Right ventricle myocardium superior (tissue), 1 donor: ENCODE measurements around the gene GUCA1C. TPM values are rescaled to one million over a fixed set of nuclear protein-coding genes. Genes with fewer than 3 reads are reported as not detected.

Source experiments
- ATAC-seq: fragments of 200-7000 bp; cut with Tn5 transposase; one replicate; pipeline ENCODE4 v1.9.1; 2020; ENCODE audit warnings: mild to moderate bottlenecking; ENCODE audit not compliant: poor library complexity
- DNase-seq: peaks from one replicate; pipeline ENCODE4 v3.0.0-alpha.2; 2020
- intact Hi-C: fragments of 100-400 bp; cut with DNase I; formaldehyde crosslinking; loops from one replicate; pipeline ENCODE4 v1.11.2; 2022
- total RNA-seq: library from RNA; stranded (reverse); fragmentation: NEBNext Ultra II Directional; extraction: Animal tissue kit (Norgen Biotek cat#: 25700); gene quantifications from one replicate; pipeline ENCODE4 v1.2.1, GENCODE V29; 2021
- donor health status: DM: no; HTN: yes; CAD: no; lungs with severe emphysema.

GUCA1C gene
- total RNA-seq, 1 donor from 2014 or later: 0.32 TPM

GRCh38 chr3:108918866-108919265 is 34.8 kb downstream of the GUCA1C start:
- intact Hi-C loops: no loop called here
- ATAC-seq (no peak), DNase-seq (no peak)

GRCh38 chr3:108914774-108915641 is 38.7 kb downstream of the GUCA1C start:
- intact Hi-C loops: loop anchor here (5.0 kb wide), 1 partner anchor 248 kb away; no protein-coding TSS in a partner anchor
- DNase-seq (no peak), ATAC-seq (peak; percentile 67)

GRCh38 chr3:108909799-108910198 is 43.9 kb downstream of the GUCA1C start:
- DNase-seq: no peak
- intact Hi-C loops: loop anchor here (5.0 kb wide), 1 partner anchor 242 kb away; no protein-coding TSS in a partner anchor
- no peak for ATAC-seq

DNA sequence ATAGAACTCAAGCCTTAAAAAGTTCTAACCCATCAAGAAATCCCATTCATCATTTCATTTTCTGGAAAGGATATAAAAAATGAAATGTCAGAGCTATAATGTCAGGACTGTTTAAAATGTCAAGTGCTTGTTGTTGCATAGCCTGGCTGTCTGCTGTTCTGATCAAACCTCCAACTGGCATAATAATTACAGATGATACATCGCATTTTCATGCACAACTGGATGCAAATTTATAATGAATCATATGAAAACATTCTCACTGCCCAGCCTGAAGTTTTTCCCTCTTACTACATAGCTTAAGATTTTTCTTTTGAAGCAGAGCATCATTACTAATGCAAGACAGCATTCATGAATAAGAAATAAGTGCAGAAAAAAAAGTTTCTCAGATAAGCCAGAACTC is 46.5 kb downstream of the GUCA1C start:
- DNase-seq: no peak
- no peak for ATAC-seq
- intact Hi-C loops: no loop called here

DNA sequence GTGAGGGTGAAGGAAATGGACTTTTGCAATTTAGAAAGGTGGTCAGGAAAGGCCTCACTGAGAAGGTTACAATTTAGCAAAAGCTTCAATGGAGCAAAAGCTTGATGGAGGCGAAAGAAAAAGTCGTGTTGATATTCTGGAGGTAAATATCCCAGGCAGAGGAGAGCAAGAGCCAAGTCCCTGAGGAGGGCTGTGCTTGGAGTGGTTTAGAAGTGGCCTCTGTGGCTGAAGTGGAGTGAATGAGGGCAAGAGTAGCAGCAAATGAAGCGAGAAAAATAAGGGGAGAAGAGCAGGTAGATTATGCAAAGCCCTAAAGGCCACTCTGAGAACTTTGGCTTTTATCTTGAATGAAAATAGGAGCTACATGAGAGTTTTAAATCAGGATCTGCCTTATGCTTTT is 54.1 kb downstream of the GUCA1C start:
- intact Hi-C loops: no loop called here
- ATAC-seq (no peak), DNase-seq (no peak)

- intact Hi-C loops: no loop called here
- DNase-seq: no peak
- no peak for ATAC-seq
These were observed 55.8 kb downstream of the GUCA1C start for GRCh38 chr3:108897883-108898282.

- no peak for DNase-seq
- intact Hi-C loops: no loop called here
- no peak for ATAC-seq
These were observed 58.7 kb downstream of the GUCA1C start for GRCh38 chr3:108894981-108895380.

GRCh38 chr3:108891833-108892232 is 61.8 kb downstream of the GUCA1C start:
- DNase-seq (no peak), ATAC-seq (no peak)
- intact Hi-C loops: no loop called here

DNA sequence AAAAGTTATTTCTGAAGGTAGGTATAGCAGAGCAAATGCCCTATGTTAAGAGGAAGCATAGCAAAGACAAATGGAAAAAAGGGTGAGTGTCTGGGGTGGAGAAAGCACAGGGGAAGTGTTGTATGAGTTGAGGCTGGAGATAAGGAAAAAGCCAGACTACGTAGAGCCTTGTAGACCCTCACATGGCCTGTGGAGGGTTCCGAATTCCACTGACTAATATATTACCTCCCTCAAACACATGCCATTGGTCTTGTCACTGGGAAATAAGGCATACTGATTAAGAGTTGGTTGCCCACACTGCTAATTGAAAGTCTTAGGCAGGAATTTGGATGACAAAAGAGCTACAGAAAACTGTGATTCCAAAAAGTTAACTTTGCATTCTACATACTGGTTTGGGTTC is 65.9 kb downstream of the GUCA1C start:
- DNase-seq (no peak), ATAC-seq (no peak)
- intact Hi-C loops: no loop called here

DNA sequence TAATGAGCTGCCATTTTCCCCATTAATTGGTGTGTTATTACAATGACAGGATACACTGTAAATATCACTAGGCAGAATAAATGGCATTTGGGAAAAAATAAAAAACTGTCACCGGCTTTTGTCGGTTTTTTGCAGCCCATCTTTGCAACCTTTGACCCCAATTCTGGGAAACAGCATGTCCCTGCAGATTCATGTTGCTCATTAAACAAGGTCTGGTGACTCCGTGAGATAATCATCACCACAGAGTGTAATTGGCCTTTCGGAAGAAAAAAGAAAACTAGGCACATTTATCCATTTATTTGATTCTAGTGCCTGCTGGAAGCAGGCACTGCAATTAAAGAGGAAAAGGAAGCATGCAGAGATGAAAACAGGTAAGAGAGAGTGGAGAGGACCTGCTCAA is 66.6 kb downstream of the GUCA1C start:
- DNase-seq: no peak
- intact Hi-C loops: no loop called here
- ATAC-seq: no peak

DNA sequence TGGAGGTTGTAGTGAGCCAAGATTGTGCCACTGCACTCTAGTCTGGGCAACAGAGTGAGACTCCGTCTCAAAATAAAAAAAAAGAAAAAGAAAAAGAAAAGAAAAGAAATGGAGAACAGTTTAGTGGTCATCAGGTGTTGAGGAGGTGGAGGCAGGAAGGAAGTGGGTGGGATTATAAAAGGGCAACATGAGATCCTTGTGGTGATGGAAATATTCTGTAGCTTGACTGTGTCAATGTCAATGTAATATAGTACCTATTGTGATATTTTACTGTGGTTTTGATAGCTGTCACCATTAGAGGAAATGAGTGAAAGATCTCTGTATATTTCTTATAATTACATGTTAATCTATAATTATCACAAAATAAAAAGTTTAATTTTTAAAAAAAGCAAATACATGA is 70.3 kb downstream of the GUCA1C start:
- ATAC-seq (no peak), DNase-seq (no peak)
- intact Hi-C loops: no loop called here

GRCh38 chr3:108882762-108883161 is 70.9 kb downstream of the GUCA1C start:
- intact Hi-C loops: no loop called here
- no peak for ATAC-seq

DNA sequence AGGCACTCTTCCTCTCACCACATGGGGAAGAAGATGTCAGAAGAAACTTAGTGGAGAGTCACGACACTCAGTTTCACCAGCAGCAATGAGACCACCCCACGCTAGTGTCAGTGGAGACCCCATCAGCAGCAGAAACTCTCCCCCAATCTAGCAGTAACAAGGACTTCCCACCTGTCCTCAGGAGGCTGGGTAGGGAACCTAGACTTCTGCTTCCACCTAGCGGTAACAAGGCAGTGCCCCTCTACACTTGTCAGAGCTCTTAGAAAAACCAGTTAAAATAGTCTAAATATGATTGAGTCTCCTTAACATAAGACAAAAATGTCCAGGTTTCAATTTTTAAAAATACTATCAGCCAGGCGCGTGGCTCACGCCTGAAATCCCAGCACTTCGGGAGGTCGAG is 73.8 kb downstream of the GUCA1C start:
- intact Hi-C loops: no loop called here
- ATAC-seq (no peak), DNase-seq (no peak)

More at GRCh38 chr3:108882762-108883161, 70.9 kb downstream of the GUCA1C start:
- DNase-seq: no peak

DNA sequence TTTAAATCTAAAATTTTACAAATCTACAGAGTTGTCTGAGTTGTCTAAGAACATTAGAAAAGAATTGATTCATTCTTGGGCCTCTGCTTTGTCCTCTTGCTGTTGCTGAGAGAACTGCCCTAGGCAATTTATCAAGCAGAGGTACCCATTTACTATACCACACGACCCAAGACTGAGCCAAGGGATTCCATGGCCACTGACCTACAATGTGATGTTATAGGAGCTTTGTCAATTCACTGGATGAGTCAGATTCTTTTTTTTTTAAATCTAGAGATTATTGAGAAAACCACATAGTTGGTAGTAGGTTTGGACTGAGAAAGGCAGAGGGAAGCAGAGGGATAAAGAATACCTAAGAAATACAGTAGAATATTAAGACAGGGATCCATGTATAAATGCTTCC is 75.8 kb downstream of the GUCA1C start:
- intact Hi-C loops: no loop called here
- no peak for ATAC-seq
- no peak for DNase-seq

DNA sequence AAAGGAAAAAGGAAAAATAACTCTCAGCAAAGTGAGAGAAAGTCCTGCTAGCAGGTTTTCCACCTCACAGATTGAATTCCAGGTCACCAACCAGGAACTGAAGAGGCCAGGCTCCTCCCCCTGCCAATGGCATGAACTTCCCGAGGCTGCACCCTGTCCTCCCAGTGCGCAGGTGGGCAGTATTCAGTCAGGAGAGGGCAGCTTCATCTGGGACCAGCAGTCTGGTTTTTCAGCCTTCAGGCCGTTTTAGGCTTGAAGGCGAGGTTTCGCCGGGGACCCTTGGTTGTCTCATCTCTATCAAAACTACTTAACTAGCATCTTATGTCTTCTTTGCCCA is 89.9 kb downstream of the GUCA1C start:
- DNase-seq: no peak
- intact Hi-C loops: no loop called here
- ATAC-seq: no peak

GRCh38 chr3:108862865-108863798 is 90.5 kb downstream of the GUCA1C start:
- intact Hi-C loops: no loop called here
- DNase-seq (no peak), ATAC-seq (no peak)

DNA sequence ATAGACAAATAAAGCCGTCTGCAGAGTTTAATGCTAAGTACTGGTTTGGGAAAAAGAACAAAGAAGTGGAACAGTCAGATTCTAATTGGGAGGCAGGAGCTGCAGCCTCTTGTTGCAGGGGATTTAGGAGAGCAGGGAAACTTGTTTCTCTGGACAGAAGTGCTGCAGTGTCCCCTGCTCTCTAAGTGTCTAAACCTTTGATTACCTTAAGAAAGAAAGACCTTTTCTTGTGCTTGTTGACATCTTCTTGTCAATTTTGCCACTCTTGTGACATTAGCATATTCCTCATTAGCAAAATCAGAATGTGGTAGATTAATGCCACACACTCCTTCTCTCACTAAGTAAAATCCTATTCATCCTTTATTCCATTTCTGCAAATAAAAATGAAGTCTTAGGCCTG is 92.3 kb downstream of the GUCA1C start:
- intact Hi-C loops: no loop called here
- ATAC-seq (no peak), DNase-seq (no peak)
